Adrenal gland (tissue), 12 donors: ENCODE measurements around the gene CRK. TPM values are rescaled to one million over a fixed set of nuclear protein-coding genes. Genes with fewer than 3 reads are reported as not detected.
A peak's percentile ranks its signal among the peaks of the same experiment; 100 is the strongest.

Experiments used
- DNase-seq, 7 donors: peaks; one replicate each; pipeline ENCODE4 v3.0.0-alpha.2; 2019 to 2020
- H3K27ac ChIP-seq, 5 donors: fragments of 200-600 bp; sonication (generic) in 4 of 5; 1 replicate in 3 of 5; 2 replicates in 2 of 5; pipeline versions ENCODE4 v1.5.1 to v1.8.0; 2016 to 2020; ENCODE audit warnings: mild to moderate bottlenecking in 1 of 5
- H3K27me3 ChIP-seq: fragments of 200-600 bp; 2 replicates; pipeline ENCODE4 v1.8.0; 2021
- H3K36me3 ChIP-seq, 2 donors: fragments of 200-600 bp; replicated peaks in 1 of 2; 1 replicate in 1 of 2; 2 replicates in 1 of 2; pipeline versions ENCODE4 v1.5.1 to v1.8.0; 2018 to 2022
- H3K4me1 ChIP-seq, 2 donors: fragments of 200-600 bp; replicated peaks in 1 of 2; 1 replicate in 1 of 2; 2 replicates in 1 of 2; pipeline versions ENCODE4 v1.5.1 to v1.8.0; 2018 to 2021
- H3K4me3 ChIP-seq, 4 donors: fragments of 200-600 bp; sonication (generic) in 3 of 4; one replicate each; pipeline ENCODE4 v1.5.1; 2016 to 2018
- H3K9me3 ChIP-seq, 3 donors: fragments of 200-600 bp; sonication (generic) in 1 of 3; replicated peaks in 1 of 3; 1 replicate in 2 of 3; 2 replicates in 1 of 3; pipeline versions ENCODE4 v1.5.1 to v1.8.0; 2016 to 2021
- CTCF ChIP-seq, 6 experiments: fragments of 450-650 bp in 4 of 6; fragments of 200-600 bp in 2 of 6; sonication (generic) in 1 of 6; IDR thresholded peaks; 1 replicate in 5 of 6; 2 replicates in 1 of 6; pipeline versions ENCODE4 v1.5.1 to v1.8.0; 2016 to 2021; ENCODE audit warnings: antibody characterized with exemption in 6 of 6, mild to moderate bottlenecking in 2 of 6, moderate library complexity in 1 of 6
- POLR2A ChIP-seq, 2 donors: fragments of 450-650 bp; IDR thresholded peaks; one replicate each; pipeline ENCODE4 v1.6.1; 2017; ENCODE audit warnings: antibody characterized with exemption in 2 of 2, mild to moderate bottlenecking in 2 of 2, moderate library complexity in 1 of 2
- WGBS, 4 donors: extraction: QIAGEN DNeasy Blood & Tissue Kit in 2 of 4; methylation state at CpG; one replicate each; pipeline versions ENCODE4 v1.1.5 to v1.1.7; 2013 to 2017; 5-methylcytosine and 5-hydroxymethylcytosine counted together
- intact Hi-C, 2 donors: fragments of 100-400 bp; cut with DNase I; formaldehyde crosslinking; loops; one replicate each; pipeline versions ENCODE4 v1.14.1 to v1.15.0; 2022 to 2023
- polyA plus RNA-seq, 3 donors: library from polyadenylated mRNA; stranded (reverse); fragments of 200-250 nt in 2 of 3; fragments of 350-450 nt in 1 of 3; fragmentation: Illumina TruSeq in 1 of 3; extraction: RNeasy Lipid Tissue Mini Kit (QIAGEN cat#74804) in 1 of 3; gene quantifications; one replicate each; pipeline ENCODE4 v1.2.3, GENCODE V29; 2013 to 2014
- total RNA-seq, 9 donors: library from RNA; depleted of rRNA in 4 of 9; stranded (reverse); fragments of >200 nt in 4 of 9; fragments of 120-200 nt in 1 of 9; fragmentation: NEBNext Ultra II Directional in 1 of 9; extraction: Animal tissue kit (Norgen Biotek cat#: 25700) in 1 of 9; gene quantifications; one replicate each; pipeline versions ENCODE4 v1.1.0 to v1.2.4, GENCODE V29; 2013 to 2023
- donor health status: healthy with polysubstance abuse.
- donor health status: Bipolar disorder and iron deficiency.
- donor health status: DM: yes; HTN: yes; CAD: no.
- donor health status: DM: no; HTN: no; CAD: no.
- donor health status: DM: no; HTN: no; CAD: no.
- donor health status: DM: yes; HTN: yes; CAD: no.

Gene CRK
- total and polyA plus RNA-seq, 12 donors = 20.3 to 80.6 (median 58.5) TPM

GRCh38 chr17:1470071-1470754, 14.2 kb upstream of the CRK start:
- Histone ChIP-seq H3K36me3 (peaks cover 0 to 49% of the 10 kb centered on the region in 2 donors), H3K4me3 (no peak overlapping the region)

GRCh38 chr17:1469231-1469852, 13.3 kb upstream of the CRK start:
- Histone ChIP-seq H3K27ac (peak overlapping the region in 1 of 5 donors; percentile 61), H3K27me3 (no peaks in the 10 kb centered on the region), H3K4me1 (no peaks in the 10 kb centered on the region), H3K36me3 (peaks cover 0 to 46% of the 10 kb centered on the region in 2 donors), H3K4me3 (no peak overlapping the region), H3K9me3 (no peaks in the 10 kb centered on the region)
- 73 to 87% (median 80%) methylated on average over 28 of the region's 28 CpGs for WGBS, 4 donors
- intact Hi-C loops = no loop called here
- peak in 1 of 7 donors; percentile 41 for DNase-seq
- TF ChIP-seq CTCF (IDR thresholded peaks at IDR 0.05) = no peak
- no peak for TF ChIP-seq POLR2A (IDR thresholded peaks at IDR 0.05)

More at GRCh38 chr17:1470071-1470754, 14.2 kb upstream of the CRK start:
- no peak for TF ChIP-seq CTCF (IDR thresholded peaks at IDR 0.05)
- no peaks in the 10 kb centered on the region for H3K27me3 ChIP-seq
- H3K9me3 ChIP-seq = no peaks in the 10 kb centered on the region
- no peak for DNase-seq
- H3K4me1 ChIP-seq = no peaks in the 10 kb centered on the region
- 77 to 91% (median 82%) methylated on average over 10 to 33 of the region's 33 CpGs for WGBS, 4 donors
- H3K27ac ChIP-seq = no peak overlapping the region
- intact Hi-C loops = no loop called here

GRCh38 chr17:1467898-1468492, 12.0 kb upstream of the CRK start:
- 74 to 93% (median 80%) methylated on average over 3 to 21 of the region's 21 CpGs for WGBS, 4 donors
- peak in 4 of 7 donors; percentile 32 to 50 (median 44) for DNase-seq
- Histone ChIP-seq H3K27ac (peak overlapping the region in 1 of 5 donors; percentile 61), H3K9me3 (no peaks in the 10 kb centered on the region), H3K36me3 (peaks cover 0 to 47% of the 10 kb centered on the region in 2 donors), H3K4me3 (no peak overlapping the region), H3K4me1 (no peaks in the 10 kb centered on the region), H3K27me3 (no peaks in the 10 kb centered on the region)
- TF ChIP-seq POLR2A (IDR thresholded peaks at IDR 0.05) (no peak), CTCF (IDR thresholded peaks at IDR 0.05) (no peak)
- intact Hi-C loops = no loop called here

- Histone ChIP-seq H3K27me3 (no peaks in the 10 kb centered on the region), H3K36me3 (peaks cover 0 to 47% of the 10 kb centered on the region in 2 donors), H3K27ac (no peak overlapping the region), H3K4me1 (no peaks in the 10 kb centered on the region), H3K9me3 (no peaks in the 10 kb centered on the region), H3K4me3 (no peak overlapping the region)
- no peak for DNase-seq
- intact Hi-C loops = no loop called here
- TF ChIP-seq CTCF (IDR thresholded peaks at IDR 0.05) (no peak), POLR2A (IDR thresholded peaks at IDR 0.05) (no peak)
- WGBS, 4 donors = 90 to 96% (median 93%) methylated on average over 3 to 16 of the region's 16 CpGs
These were observed 11.2 kb upstream of the CRK start for GRCh38 chr17:1467258-1467657.
